Osteocyte (in vitro differentiated cells): ENCODE data around the gene XYLB. TPM values are rescaled to one million over a fixed set of nuclear protein-coding genes. Genes with fewer than 3 reads are reported as not detected.
"Not testable (repeated sequence)": the region's sequence is repeated elsewhere in the genome, so short reads cannot be mapped to it uniquely, and the experiment has no call there.

Experiments used
- DNase-seq: peaks from one replicate; pipeline ENCODE4 v3.0.0; 2021; ENCODE audit warnings: mixed read lengths; ENCODE audit not compliant: unreplicated experiment; ENCODE audit errors: extremely low spot score
- H3K27ac Mint-ChIP-seq: one replicate; pipeline ENCODE4 v1.8.0; 2021; ENCODE audit warnings: mild to moderate bottlenecking, mixed read lengths; ENCODE audit not compliant: unreplicated experiment
- H3K27me3 Mint-ChIP-seq: one replicate; pipeline ENCODE4 v1.8.0; 2021; ENCODE audit warnings: mixed read lengths; ENCODE audit not compliant: unreplicated experiment
- H3K36me3 Mint-ChIP-seq: one replicate; pipeline ENCODE4 v1.8.0; 2021; ENCODE audit warnings: mixed read lengths; ENCODE audit not compliant: unreplicated experiment
- H3K4me1 Mint-ChIP-seq: one replicate; pipeline ENCODE4 v1.8.0; 2021; ENCODE audit warnings: mixed read lengths; ENCODE audit not compliant: unreplicated experiment
- H3K4me3 Mint-ChIP-seq: one replicate; pipeline ENCODE4 v1.8.0; 2021; ENCODE audit warnings: mild to moderate bottlenecking, moderate library complexity, mixed read lengths; ENCODE audit not compliant: unreplicated experiment
- H3K9me3 Mint-ChIP-seq: one replicate; pipeline ENCODE4 v1.8.0; 2021; ENCODE audit warnings: mixed read lengths; ENCODE audit not compliant: unreplicated experiment
- CTCF ChIP-seq: fragments of 200-600 bp; sonication (generic); IDR thresholded peaks from 2 replicates; pipeline ENCODE4 v1.5.0; 2021; ENCODE audit warnings: antibody characterized with exemption, mild to moderate bottlenecking, moderate library complexity
- total RNA-seq: library from RNA; stranded (reverse); gene quantifications from 2 replicates; pipeline ENCODE4 v1.2.1, GENCODE V29; 2021

Gene XYLB
- total RNA-seq, 1 donor from 2014 or later, result 6.3 TPM

GRCh38 chr3:38411591-38411990, 65.0 kb downstream of the XYLB start:
- Mint-ChIP-seq H3K9me3 (no peaks in the 10 kb centered on the region), H3K4me3 (no peak overlapping the region), H3K36me3 (no peaks in the 10 kb centered on the region), H3K27ac (no peak overlapping the region), H3K4me1 (no peaks in the 10 kb centered on the region), H3K27me3 (no peaks in the 10 kb centered on the region)
- TF ChIP-seq CTCF, result no peak
- no peak for DNase-seq

DNA sequence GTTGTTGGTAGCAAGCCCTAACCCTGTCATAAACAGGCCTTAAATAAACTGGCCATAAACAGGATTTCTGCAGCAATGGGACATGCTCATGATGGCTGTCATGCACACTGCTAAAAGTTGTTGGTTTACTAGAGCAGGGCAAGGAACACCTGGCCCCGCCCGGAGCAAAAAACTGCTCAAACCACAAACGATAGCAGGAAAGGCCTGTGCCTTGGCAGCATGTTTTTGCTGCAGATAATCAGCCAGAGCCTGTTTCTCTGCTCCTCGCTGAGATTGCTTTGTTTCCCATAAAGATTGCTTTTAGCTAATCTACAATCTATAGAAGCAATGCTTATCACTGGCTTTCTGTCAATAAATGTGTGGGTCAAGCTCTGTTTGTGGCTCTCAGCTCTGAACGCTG, 74.2 kb downstream of the XYLB start:
- H3K9me3 Mint-ChIP-seq, DNase-seq, H3K4me3 Mint-ChIP-seq, H3K4me1 Mint-ChIP-seq, H3K27me3 Mint-ChIP-seq, H3K27ac Mint-ChIP-seq, H3K36me3 Mint-ChIP-seq: not testable (repeated sequence)

DNA sequence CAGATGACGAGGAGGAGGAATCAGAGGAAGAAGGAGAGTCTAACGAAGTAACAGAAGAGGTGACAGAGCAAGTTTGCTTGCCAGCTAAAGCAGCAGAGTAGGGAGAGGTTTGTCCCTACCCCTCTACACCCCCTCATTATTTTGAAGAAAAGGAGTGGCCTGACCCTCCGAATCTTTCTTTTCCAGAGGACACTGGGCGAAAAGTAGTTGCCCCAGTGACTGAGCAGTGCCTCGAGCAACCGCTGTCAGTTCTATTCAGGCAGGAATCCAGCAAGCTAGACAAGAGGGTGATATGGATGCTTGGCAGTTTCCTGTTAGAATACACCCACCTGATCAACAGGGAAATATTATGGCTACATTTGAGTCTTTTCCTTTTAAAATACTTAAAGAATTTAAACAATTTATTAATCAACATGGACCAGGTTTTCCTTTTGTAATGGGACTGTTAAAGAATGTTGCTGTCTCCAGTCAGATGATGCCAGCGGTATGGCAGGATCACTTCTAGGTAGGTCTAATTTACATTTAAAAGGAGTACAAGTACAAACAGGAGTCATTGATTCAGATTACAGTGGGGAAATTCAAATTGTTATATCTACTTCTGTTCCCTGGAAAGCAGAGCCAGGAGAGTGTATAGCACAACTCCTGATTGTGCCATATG, 75.2 kb downstream of the XYLB start:
- no peak for TF ChIP-seq CTCF
- Mint-ChIP-seq H3K4me3 (no peak overlapping the region), H3K27ac (no peak overlapping the region), H3K27me3 (no peaks in the 10 kb centered on the region), H3K4me1 (peaks cover 6% of the 10 kb centered on the region), H3K9me3 (no peaks in the 10 kb centered on the region), H3K36me3 (no peaks in the 10 kb centered on the region)
- DNase-seq, result no peak

DNA sequence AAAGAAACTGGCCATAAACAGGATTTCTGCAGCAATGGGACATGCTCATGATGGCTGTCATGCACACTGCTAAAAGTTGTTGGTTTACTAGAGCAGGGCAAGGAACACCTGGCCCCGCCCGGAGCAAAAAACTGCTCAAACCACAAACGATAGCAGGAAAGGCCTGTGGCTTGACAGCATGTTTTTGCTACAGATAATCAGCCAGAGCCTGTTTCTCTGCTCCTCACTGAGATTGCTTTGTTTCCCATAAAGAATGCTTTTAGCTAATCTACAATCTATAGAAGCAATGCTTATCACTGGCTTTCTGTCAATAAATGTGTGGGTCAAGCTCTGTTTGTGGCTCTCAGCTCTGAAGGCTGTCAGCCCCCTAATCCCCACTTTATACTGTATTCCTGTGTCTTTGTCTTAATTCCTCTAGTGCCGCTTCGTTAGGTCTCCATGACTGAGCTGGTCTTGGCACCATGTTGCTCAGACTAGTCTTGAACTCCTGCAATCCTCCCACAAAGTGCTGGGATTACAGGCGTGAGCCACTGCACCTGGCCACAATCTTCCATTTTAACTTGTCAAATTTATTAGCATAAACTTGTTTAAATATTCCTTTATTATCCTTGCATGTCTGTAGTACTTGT, 80.3 kb downstream of the XYLB start:
- not testable (repeated sequence) for H3K4me1 Mint-ChIP-seq, H3K27ac Mint-ChIP-seq, H3K27me3 Mint-ChIP-seq, H3K36me3 Mint-ChIP-seq, DNase-seq, H3K4me3 Mint-ChIP-seq
- peaks cover 11% of the 10 kb centered on the region for H3K9me3 Mint-ChIP-seq

- not testable (repeated sequence) for H3K36me3 Mint-ChIP-seq
- H3K9me3 Mint-ChIP-seq, result peaks cover 47% of the 10 kb centered on the region
Observed at GRCh38 chr3:38432871-38433658, 86.5 kb downstream of the XYLB start.

DNA sequence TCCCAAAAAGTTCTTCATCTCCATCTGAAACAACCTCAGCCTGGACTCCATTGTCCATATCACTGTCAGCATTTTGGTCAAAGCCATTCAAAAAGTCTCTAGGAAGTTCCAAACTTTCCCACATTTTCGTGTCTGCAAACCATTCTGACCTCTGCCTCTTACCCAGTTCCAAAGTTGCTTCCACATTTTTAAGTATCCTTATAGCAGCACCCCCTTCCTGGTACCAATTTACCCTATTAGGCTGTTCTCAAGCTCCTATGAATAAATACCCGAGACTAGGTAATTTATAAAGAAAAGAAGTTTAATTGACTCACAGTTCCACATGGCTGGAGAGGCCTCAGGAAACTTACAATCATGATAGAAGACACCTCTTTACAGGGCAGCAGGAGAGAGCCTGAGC, 87.1 kb downstream of the XYLB start:
- H3K9me3 Mint-ChIP-seq, result peaks cover 47% of the 10 kb centered on the region
- not testable (repeated sequence) for H3K4me1 Mint-ChIP-seq, H3K36me3 Mint-ChIP-seq, H3K27ac Mint-ChIP-seq, H3K27me3 Mint-ChIP-seq, DNase-seq, H3K4me3 Mint-ChIP-seq

More at GRCh38 chr3:38432871-38433658, 86.5 kb downstream of the XYLB start:
- H3K4me1 Mint-ChIP-seq, H3K4me3 Mint-ChIP-seq, DNase-seq, H3K27me3 Mint-ChIP-seq, H3K27ac Mint-ChIP-seq: not testable (repeated sequence)

DNA sequence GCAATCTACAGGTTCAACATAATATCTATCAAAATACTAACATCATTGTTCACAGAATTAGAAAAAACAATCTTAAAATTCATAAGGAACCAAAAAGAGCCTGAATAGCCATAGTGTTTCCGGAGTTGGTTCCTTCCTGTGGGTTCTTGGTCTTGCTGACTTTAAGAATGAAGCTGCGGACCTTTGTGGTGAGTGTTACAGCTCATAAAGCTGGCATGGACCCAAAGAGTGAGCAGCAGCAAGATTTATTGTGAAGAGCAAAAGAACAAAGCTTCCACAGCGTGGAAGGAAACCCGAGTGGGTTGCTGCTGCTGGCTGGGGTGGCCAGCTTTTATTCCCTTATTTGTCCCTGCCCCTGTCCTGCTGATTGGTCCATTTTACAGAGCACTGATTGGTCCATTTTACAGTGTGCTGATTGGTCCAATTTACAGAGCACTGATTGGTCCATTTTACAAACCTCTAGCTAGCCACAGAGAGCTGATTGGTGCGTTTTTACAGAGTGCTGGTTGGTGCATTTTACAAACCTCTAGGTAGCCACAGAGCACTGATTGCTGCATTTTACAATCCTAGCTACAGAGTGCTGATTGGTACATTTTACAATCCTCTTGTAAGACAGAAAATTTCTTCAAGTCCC, 92.0 kb downstream of the XYLB start:
- not testable (repeated sequence) for H3K27me3 Mint-ChIP-seq, H3K27ac Mint-ChIP-seq, H3K36me3 Mint-ChIP-seq, H3K4me3 Mint-ChIP-seq, DNase-seq, H3K4me1 Mint-ChIP-seq
- H3K9me3 Mint-ChIP-seq, result peaks cover 28% of the 10 kb centered on the region

GRCh38 chr3:38443205-38443604, 96.6 kb downstream of the XYLB start:
- H3K27me3 Mint-ChIP-seq, H3K4me1 Mint-ChIP-seq, H3K9me3 Mint-ChIP-seq, H3K27ac Mint-ChIP-seq, H3K36me3 Mint-ChIP-seq, H3K4me3 Mint-ChIP-seq, DNase-seq: not testable (repeated sequence)
